Spinal cord (tissue), 10 donors: ENCODE measurements around the gene ATP6V0E2. TPM values are rescaled to one million over a fixed set of nuclear protein-coding genes. Genes with fewer than 3 reads are reported as not detected.

Experiments used
- DNase-seq, 6 donors: peaks; one replicate each; pipeline versions ENCODE4 v3.0.0 to v3.0.0-alpha.2; 2013 to 2015; ENCODE audit warnings: low spot score in 6 of 6, low read depth in 4 of 6
- H3K27ac ChIP-seq: one replicate; pipeline ENCODE4 v1.5.1; 2013; ENCODE audit warnings: low read depth, low read length, control low read depth
- H3K27me3 ChIP-seq: one replicate; pipeline ENCODE4 v1.6.1; 2013; ENCODE audit warnings: low read length; ENCODE audit not compliant: control insufficient read depth, insufficient read depth
- H3K36me3 ChIP-seq: one replicate; pipeline ENCODE4 v1.6.1; 2013; ENCODE audit warnings: low read length; ENCODE audit not compliant: control insufficient read depth, insufficient read depth
- H3K4me1 ChIP-seq: one replicate; pipeline ENCODE4 v1.6.1; 2013; ENCODE audit warnings: low read length; ENCODE audit not compliant: control insufficient read depth, insufficient read depth
- H3K4me3 ChIP-seq: one replicate; pipeline ENCODE4 v1.5.1; 2013; ENCODE audit warnings: low read depth, low read length, control low read depth
- H3K9me3 ChIP-seq: one replicate; pipeline ENCODE4 v1.6.1; 2013; ENCODE audit warnings: low read length; ENCODE audit not compliant: control insufficient read depth, insufficient read depth
- WGBS: methylation state at CpG from one replicate; pipeline ENCODE4 v1.1.5; 2013; ENCODE audit warnings: missing lambda C conversion rate; ENCODE audit not compliant: insufficient coverage; 5-methylcytosine and 5-hydroxymethylcytosine counted together
- polyA plus RNA-seq, 2 donors: library from polyadenylated mRNA; unstranded; fragments of 120-200 nt; gene quantifications; one replicate each; pipeline ENCODE4 v1.2.1, GENCODE V29; 2013; ENCODE audit not compliant: insufficient read length in 2 of 2
- total RNA-seq, 2 donors: library from RNA; depleted of rRNA in 1 of 2; stranded (reverse); fragments of 120-200 nt in 1 of 2; fragments of >200 nt in 1 of 2; gene quantifications; one replicate each; pipeline versions ENCODE4 v1.2.3 to v1.2.4, GENCODE V29; 2013 to 2014
- donor health status: healthy.

Gene ATP6V0E2
- total and polyA plus RNA-seq, 4 donors: 85.9 to 359 (median 252) TPM

DNA sequence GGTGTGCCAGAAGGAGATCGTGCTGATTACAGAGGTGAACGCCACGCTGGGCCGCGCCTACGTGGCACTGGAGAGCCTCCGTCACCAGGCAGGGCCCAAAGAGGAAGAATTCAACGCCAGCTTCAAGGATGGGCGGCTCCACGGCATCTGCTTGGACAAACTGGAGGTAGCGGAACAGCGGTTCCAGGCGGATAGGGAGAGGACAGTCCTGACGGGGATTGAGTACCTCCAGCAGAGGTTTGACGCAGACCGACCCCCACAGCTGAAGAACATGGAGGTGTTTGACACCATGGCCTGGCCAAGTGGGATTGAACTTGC lies 12.1 kb upstream of the ATP6V0E2 start:
- Histone ChIP-seq H3K4me1 (peaks cover 5% of the 10 kb centered on the region), H3K27ac (no peak overlapping the region), H3K9me3 (no peaks in the 10 kb centered on the region), H3K27me3 (no peaks in the 10 kb centered on the region), H3K4me3 (no peak overlapping the region), H3K36me3 (peaks cover 79% of the 10 kb centered on the region)
- WGBS: 96% methylated on average over 16 of the region's 16 CpGs
- DNase-seq: no peak

DNA sequence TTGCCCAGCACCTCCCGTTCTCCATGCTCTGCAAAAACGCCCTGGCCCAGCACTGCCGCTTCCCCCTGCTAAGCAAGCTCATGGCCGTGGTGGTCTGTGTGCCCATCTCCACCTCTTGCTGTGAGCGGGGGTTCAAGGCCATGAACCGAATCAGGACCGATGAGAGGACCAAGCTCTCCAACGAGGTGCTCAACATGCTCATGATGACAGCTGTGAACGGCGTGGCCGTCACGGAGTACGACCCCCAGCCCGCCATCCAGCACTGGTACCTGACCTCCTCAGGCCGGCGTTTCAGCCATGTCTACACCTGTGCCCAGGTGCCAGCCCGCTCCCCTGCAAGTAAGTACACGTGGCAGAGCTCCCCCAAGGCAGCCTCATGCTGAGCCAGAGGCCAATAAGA lies 11.6 kb upstream of the ATP6V0E2 start:
- no peak for DNase-seq
- no peaks in the 10 kb centered on the region for H3K9me3 ChIP-seq
- no peaks in the 10 kb centered on the region for H3K27me3 ChIP-seq
- H3K4me3 ChIP-seq: no peak overlapping the region
- H3K36me3 ChIP-seq: peaks cover 84% of the 10 kb centered on the region
- peaks cover 8% of the 10 kb centered on the region for H3K4me1 ChIP-seq
- H3K27ac ChIP-seq: no peak overlapping the region
- WGBS: 90% methylated on average over 18 of the region's 18 CpGs

DNA sequence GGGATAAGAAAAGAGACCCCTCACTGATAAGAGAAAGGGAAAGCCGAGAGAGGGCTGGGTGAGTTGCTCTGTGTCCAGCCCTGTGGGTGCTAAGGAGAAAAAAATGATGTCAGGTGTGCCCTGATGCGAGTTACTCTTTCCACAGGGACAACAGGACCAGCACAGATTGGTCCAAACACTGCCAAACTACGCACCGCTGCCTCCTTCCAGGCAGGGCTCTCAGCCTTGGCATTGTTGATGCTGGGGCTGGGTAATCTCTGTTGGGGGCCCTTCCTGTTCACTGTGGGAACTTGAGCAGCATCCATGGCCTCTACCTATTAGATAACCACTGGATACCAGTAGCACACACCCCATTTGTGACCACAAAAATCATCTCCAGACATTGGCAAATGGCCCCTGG lies 10.3 kb upstream of the ATP6V0E2 start:
- H3K36me3 ChIP-seq: peaks cover 96% of the 10 kb centered on the region
- WGBS: 100% methylated on average over 4 of the region's 4 CpGs

GRCh38 chr7:149864023-149864422 lies 9.7 kb upstream of the ATP6V0E2 start:
- H3K9me3 ChIP-seq: no peaks in the 10 kb centered on the region
- no peaks in the 10 kb centered on the region for H3K27me3 ChIP-seq
- no peak for DNase-seq
- H3K27ac ChIP-seq: no peak overlapping the region
- H3K4me1 ChIP-seq: peaks cover 17% of the 10 kb centered on the region
- H3K4me3 ChIP-seq: no peak overlapping the region
- H3K36me3 ChIP-seq: peaks cover 96% of the 10 kb centered on the region
- 79% methylated on average over 5 of the region's 8 CpGs for WGBS

More for the DNA sequence above, 10.3 kb upstream of the ATP6V0E2 start:
- Histone ChIP-seq H3K9me3 (no peaks in the 10 kb centered on the region), H3K4me3 (no peak overlapping the region), H3K4me1 (peaks cover 13% of the 10 kb centered on the region), H3K27ac (no peak overlapping the region), H3K27me3 (no peaks in the 10 kb centered on the region)
- DNase-seq: no peak

GRCh38 chr7:149864751-149865150 lies 9.0 kb upstream of the ATP6V0E2 start:
- H3K9me3 ChIP-seq: no peaks in the 10 kb centered on the region
- H3K4me3 ChIP-seq: no peak overlapping the region
- peaks cover 17% of the 10 kb centered on the region for H3K4me1 ChIP-seq
- 95% methylated on average over 11 of the region's 12 CpGs for WGBS
- no peaks in the 10 kb centered on the region for H3K27me3 ChIP-seq
- H3K36me3 ChIP-seq: peaks cover 92% of the 10 kb centered on the region
- H3K27ac ChIP-seq: no peak overlapping the region
- no peak for DNase-seq

DNA sequence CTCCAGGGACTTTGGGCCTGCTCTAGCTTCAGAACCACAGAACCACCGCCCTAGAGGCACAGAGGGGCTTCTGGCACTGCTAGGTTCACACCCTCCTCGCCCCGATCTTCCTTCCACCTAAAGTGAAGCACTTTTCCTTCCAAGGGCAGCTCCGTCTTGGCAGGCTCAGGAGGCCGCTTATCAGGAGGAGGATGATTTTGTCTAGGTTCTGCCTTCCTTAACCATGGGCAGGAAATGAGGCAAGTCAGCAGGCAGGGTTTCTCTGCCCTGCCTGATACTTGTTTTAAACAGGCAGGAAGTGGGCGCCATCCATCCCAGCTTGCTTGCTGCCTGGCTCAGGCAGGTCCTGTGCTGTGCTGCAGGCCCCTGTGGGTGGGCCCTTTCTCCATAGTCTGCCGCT lies 8.3 kb upstream of the ATP6V0E2 start:
- peaks cover 17% of the 10 kb centered on the region for H3K4me1 ChIP-seq
- H3K9me3 ChIP-seq: no peaks in the 10 kb centered on the region
- WGBS: 84% methylated on average over 5 of the region's 7 CpGs
- H3K27me3 ChIP-seq: no peaks in the 10 kb centered on the region
- no peak overlapping the region for H3K27ac ChIP-seq
- peaks cover 91% of the 10 kb centered on the region for H3K36me3 ChIP-seq
- no peak for DNase-seq
- H3K4me3 ChIP-seq: no peak overlapping the region

DNA sequence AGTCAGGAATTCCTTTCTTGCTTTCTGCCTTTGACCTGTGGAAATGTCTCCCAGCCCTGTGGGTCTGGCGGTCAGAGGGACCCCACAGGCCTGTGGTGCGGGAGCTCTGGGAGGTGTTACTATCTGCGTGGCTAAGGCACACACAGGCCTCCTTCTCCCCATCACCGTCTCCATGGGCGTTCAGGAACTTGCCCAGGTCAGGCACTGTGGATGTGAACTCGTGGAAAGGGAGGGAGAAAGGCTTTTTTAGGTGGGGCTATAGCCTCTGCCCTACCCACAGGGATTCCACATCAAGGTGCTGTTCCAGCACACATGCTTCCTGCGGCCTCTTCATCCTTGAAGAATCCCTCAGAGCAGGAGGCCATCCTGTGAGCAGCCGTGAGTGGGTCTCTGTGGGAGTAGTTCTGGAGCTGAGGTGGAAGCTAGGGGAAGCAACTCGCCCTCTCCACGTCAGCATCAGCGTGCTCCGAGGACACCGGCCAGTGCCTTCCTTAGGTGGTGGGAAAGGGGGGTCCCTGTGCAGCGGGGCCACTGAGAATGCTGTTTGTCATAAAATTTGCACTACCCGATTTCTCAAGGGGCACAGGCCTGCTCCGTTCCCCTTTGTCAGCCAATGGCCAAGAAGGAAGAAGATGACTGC lies 7.5 kb upstream of the ATP6V0E2 start:
- Histone ChIP-seq H3K36me3 (peaks cover 89% of the 10 kb centered on the region), H3K27ac (no peak overlapping the region), H3K9me3 (no peaks in the 10 kb centered on the region), H3K4me1 (peaks cover 20% of the 10 kb centered on the region), H3K27me3 (no peaks in the 10 kb centered on the region), H3K4me3 (no peak overlapping the region)
- 91% methylated on average over 9 of the region's 16 CpGs for WGBS
- no peak for DNase-seq

GRCh38 chr7:149866779-149867447 lies 6.9 kb upstream of the ATP6V0E2 start:
- peak in 1 of 6 donors; percentile 62 for DNase-seq
- peaks cover 84% of the 10 kb centered on the region for H3K36me3 ChIP-seq
- no peak overlapping the region for H3K4me3 ChIP-seq
- 90% methylated on average over 2 of the region's 11 CpGs for WGBS
- H3K9me3 ChIP-seq: no peaks in the 10 kb centered on the region
- H3K27ac ChIP-seq: no peak overlapping the region
- H3K4me1 ChIP-seq: peaks cover 21% of the 10 kb centered on the region
- no peaks in the 10 kb centered on the region for H3K27me3 ChIP-seq

- H3K4me3 ChIP-seq: no peak overlapping the region
- H3K36me3 ChIP-seq: peaks cover 73% of the 10 kb centered on the region
- H3K4me1 ChIP-seq: peaks cover 29% of the 10 kb centered on the region
- no peaks in the 10 kb centered on the region for H3K27me3 ChIP-seq
- no peak for DNase-seq
- no peak overlapping the region for H3K27ac ChIP-seq
- 87% methylated on average over 23 of the region's 25 CpGs for WGBS
- H3K9me3 ChIP-seq: no peaks in the 10 kb centered on the region
Observed at GRCh38 chr7:149867762-149868622, 5.8 kb upstream of the ATP6V0E2 start.
